Stimulated activated CD8-positive, alpha-beta memory T cell treated with anti-CD3 and anti-CD28 coated beads, Interleukin-4, amount 100 ng/mL, for 24 hours (primary cell): Measurements from ENCODE around the gene C10orf120.

Source experiments
- DNase-seq: peaks from one replicate; pipeline ENCODE4 v3.0.0-alpha.2; 2020; ENCODE audit warnings: low read depth

The C10orf120 gene

GRCh38 chr10:122699796-122700455, at the start of gene C10orf120:
C10orf120 (minus strand) TSS chr10:122699846; CDS start chr10:122699790, 56 bp downstream.
- DNase-seq = no peak

- DNase-seq = no peak
Observed at GRCh38 chr10:122748496-122748895, 48.9 kb upstream of the C10orf120 start.

GRCh38 chr10:122746408-122746807, 46.8 kb upstream of the C10orf120 start:
- no peak for DNase-seq

- no peak for DNase-seq
Observed at GRCh38 chr10:122744257-122744656, 44.6 kb upstream of the C10orf120 start.

- DNase-seq = no peak
Observed at GRCh38 chr10:122740640-122741039, 41.0 kb upstream of the C10orf120 start.

- DNase-seq = no peak
Observed at GRCh38 chr10:122738031-122738430, 38.4 kb upstream of the C10orf120 start.

GRCh38 chr10:122733931-122734665, 34.5 kb upstream of the C10orf120 start:
- DNase-seq = no peak

- DNase-seq = no peak
Observed at GRCh38 chr10:122733443-122733842, 33.8 kb upstream of the C10orf120 start.

GRCh38 chr10:122730238-122730637, 30.6 kb upstream of the C10orf120 start:
- no peak for DNase-seq

- no peak for DNase-seq
Observed at GRCh38 chr10:122729126-122729525, 29.5 kb upstream of the C10orf120 start.

- DNase-seq = no peak
Observed at GRCh38 chr10:122727426-122727825, 27.8 kb upstream of the C10orf120 start.

- no peak for DNase-seq
Observed at GRCh38 chr10:122725768-122726167, 26.1 kb upstream of the C10orf120 start.

- DNase-seq = no peak
Observed at GRCh38 chr10:122725006-122725405, 25.4 kb upstream of the C10orf120 start.

GRCh38 chr10:122721111-122721510, 21.5 kb upstream of the C10orf120 start:
- no peak for DNase-seq

GRCh38 chr10:122716025-122716424, 16.4 kb upstream of the C10orf120 start:
- DNase-seq = no peak

GRCh38 chr10:122715576-122715975, 15.9 kb upstream of the C10orf120 start:
- no peak for DNase-seq

- no peak for DNase-seq
Observed at GRCh38 chr10:122713091-122713885, 13.6 kb upstream of the C10orf120 start.

- no peak for DNase-seq
Observed at GRCh38 chr10:122710576-122710975, 10.9 kb upstream of the C10orf120 start.

GRCh38 chr10:122709971-122710370, 10.3 kb upstream of the C10orf120 start:
- no peak for DNase-seq

- no peak for DNase-seq
Observed at GRCh38 chr10:122707535-122707934, 7.9 kb upstream of the C10orf120 start.

- DNase-seq = no peak
Observed at GRCh38 chr10:122706947-122707346, 7.3 kb upstream of the C10orf120 start.

- DNase-seq = no peak
Observed at GRCh38 chr10:122706467-122706866, 6.8 kb upstream of the C10orf120 start.
